GM12801 (cell line): Measurements from ENCODE around the gene ERC2.

Experiments
- TF ChIP-seq, protein P1 (sequence below): IDR thresholded peaks from one replicate; pipeline ENCODE4 v1.5.1; 2011; ENCODE audit warnings: control low read depth; ENCODE audit not compliant: insufficient read length; ENCODE audit errors: extremely low read depth

ERC2 gene

DNA sequence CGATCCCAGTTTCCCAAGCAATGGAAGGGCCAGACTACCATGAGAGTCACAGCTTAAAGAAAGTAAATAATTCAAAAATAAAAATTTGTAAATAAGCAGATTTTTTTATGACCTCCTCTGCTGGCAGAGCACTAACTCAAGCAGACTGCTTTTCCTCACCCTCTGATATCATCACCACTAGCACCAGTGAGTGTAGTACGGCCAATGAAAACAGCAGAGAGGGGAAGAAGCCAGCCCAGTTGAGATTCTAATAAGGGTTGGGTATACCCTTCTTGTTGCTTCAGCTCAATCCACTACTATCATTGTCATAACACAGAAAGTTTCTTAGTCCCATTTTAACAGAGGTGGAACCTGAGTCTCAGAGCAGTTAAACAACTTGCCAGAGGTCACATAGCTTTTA, 193.1 kb downstream of the ERC2 start:
- TF ChIP-seq, protein P1, sequence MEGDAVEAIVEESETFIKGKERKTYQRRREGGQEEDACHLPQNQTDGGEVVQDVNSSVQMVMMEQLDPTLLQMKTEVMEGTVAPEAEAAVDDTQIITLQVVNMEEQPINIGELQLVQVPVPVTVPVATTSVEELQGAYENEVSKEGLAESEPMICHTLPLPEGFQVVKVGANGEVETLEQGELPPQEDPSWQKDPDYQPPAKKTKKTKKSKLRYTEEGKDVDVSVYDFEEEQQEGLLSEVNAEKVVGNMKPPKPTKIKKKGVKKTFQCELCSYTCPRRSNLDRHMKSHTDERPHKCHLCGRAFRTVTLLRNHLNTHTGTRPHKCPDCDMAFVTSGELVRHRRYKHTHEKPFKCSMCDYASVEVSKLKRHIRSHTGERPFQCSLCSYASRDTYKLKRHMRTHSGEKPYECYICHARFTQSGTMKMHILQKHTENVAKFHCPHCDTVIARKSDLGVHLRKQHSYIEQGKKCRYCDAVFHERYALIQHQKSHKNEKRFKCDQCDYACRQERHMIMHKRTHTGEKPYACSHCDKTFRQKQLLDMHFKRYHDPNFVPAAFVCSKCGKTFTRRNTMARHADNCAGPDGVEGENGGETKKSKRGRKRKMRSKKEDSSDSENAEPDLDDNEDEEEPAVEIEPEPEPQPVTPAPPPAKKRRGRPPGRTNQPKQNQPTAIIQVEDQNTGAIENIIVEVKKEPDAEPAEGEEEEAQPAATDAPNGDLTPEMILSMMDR: no peak

DNA sequence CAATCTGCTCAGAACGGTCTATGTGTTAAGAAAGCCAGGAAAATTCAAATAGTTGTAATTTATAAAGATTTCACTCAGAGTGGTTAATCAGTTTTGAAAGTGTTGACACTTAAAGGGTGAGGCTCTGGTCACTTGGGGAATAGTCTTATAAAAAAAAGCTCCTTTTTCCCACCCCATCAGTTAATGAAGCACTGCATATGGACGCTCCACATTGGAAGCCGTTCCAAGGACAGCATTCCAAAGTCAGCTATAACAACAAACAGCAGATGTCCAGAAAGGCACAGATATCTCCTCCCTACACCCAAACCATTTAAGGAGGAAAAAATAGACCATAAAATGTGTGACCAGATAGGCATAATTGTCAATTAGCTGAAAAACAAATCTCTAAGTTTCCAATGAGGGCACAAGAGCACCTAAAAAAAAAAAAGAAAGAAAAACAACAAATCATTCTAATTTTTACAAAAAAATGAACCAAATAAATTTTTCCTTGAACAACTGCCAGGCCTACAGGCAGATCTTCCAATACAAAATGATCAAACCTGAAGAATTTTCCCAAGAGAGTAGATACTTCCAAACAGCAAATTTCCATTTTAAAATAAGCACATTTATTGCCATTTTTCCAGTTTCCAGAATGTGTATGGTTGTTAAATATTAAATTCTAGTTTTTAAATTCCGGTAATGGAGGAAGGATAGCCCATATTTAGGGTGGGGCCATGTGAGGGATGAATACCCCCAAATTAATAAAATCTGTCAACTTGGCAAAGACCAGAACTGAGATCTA, 198.3 kb downstream of the ERC2 start:
- TF ChIP-seq, protein P1: no peak

DNA sequence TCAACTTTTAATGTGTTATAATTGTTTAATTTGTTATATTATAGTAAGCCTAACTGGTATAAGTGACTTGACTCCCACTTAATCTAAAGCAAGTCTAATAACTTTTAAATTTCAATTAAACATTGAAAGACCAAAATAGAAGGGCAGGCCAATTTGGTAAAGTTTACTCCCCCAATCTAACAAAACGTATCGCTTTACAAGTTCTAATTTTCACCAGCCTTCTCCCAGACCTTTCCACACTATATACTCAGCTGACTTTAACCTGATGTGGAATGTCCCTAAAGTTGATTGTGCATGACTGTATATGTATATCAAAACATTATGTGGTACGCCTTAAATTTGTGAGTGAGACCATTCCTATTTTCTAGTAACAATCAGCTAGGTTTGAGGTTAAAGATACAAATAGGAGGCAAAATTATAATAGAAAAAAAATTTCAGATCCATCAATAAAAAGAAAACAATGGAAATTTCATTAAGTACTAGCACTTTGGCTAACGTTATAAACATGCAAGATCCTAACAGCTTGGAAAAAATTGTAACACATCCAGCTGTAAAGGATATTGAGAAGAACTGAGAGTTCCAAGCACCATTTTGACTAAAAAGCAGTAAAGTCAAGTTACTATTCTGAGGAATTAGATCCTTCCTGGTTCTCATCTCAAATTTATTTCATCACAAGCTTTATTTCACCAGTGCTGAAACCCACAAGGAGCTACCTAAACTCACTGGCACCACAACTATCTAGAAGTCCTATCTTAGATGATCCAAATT, 199.5 kb downstream of the ERC2 start:
- TF ChIP-seq, protein P1: no peak

DNA sequence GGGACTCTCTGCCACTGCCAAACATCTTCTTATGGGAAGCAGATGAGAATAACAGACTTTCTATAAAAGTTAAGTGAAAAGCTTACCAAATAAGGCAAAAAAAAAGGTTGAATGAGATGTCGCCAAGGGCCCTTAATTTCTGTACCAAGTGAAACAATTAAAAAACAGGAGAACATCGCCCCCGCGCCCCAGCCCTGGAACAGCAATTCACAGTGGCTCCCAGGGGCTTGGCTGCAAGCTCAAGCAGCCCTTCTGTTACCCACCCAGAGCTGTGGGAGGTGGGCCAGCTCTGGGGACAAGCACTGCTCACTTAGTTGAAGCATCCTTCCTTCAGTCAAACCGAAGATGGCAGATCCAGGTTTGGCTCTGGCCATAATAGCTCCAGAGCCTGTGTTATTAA, 208.0 kb downstream of the ERC2 start:
- TF ChIP-seq, protein P1: no peak

DNA sequence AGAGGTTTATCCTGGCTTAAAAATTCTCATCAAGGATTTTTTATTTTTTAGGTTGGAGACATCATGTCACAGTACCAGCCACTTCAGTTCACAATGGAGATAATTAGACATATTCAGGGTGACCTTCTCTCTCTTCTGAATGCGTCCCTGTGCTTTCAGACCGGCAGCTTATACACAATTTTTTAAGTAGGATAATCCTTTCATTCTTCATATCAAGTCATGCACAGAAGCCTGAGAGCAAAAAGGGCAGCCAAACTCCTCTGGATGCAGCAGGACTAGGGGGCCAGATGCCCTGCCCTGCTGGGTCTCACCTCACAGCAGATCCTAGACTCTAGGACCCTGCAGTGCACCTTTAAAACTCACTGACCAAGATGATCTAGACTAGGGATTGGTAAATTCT, 210.4 kb downstream of the ERC2 start:
- TF ChIP-seq, protein P1: no peak

DNA sequence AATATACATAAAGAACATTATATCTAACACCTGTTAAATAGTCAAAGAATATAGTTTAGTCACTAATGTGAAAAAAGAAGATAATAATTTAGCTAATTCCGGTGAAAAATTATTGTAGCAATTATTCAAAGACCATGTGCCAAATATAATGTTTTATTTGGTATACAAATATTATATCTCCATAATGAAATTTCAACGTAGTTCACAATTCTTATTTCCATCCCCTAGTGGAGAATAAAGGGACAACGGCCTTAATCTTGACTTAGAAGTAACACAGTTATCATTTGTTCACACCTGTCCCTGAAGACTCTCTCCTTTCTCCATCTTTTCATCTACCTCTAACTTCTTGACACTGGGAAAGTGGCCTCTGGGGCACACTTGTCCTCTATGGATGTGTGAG, 213.4 kb downstream of the ERC2 start:
- TF ChIP-seq, protein P1: no peak

DNA sequence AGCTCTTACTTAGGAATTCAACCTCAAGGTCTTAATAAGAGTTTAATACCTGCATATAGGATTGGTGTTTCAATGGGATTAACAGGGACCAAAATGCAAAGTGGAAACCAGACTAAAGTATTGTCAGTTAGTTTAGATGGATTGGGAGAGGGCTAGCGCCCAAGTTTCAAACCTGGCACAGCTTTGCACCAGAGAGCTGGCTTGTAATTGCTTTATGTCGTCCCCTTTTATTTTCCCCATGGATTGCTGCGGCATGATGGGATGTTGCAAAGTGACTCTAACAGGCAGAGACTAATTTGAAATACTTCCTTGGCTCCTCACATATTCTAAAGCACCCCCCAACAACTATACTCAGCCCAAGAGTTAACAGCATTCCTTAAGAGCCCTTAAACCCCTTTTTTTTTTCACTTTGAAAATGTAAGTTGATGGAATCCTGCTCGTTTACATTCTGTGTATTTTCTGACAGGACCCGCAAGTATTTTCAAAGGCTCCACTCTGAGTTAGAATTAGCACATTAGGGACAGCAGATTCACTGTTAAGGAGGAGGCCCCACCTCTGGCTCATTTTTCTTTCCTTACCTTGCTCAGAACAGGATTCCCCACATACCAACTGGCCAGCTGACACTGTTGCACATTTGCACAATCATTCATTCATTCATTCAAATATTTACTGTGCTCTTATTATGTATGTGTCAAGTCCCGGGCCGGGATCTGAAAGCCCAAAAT, 214.2 kb downstream of the ERC2 start:
- TF ChIP-seq, protein P1: no peak
